HEK293 (cell line): Measurements from ENCODE around the gene LARGE1.

Experiments used
- CTCF ChIA-PET: fragments of 350-600 bp; formaldehyde crosslinking; extraction: SDS; loops from one replicate; lab custom pipeline; 2021; ENCODE audit warnings: antibody characterized with exemption; lab: Yijun Ruan, JAX
- POLR2A ChIA-PET: fragments of 300-600 bp; formaldehyde crosslinking; extraction: SDS; loops from one replicate; lab custom pipeline; 2020; ENCODE audit warnings: antibody characterized with exemption, inconsistent platforms; lab: Yijun Ruan, JAX
- H3K27ac ChIP-seq: fragments of 200-500 bp; sonication (Bioruptor generic); 2 replicates; pipeline ENCODE4 v1.5.1; 2014; ENCODE audit warnings: low read depth, low read length, control low read depth, inconsistent platforms; ENCODE audit errors: extremely low read depth
- H3K36me3 ChIP-seq, 2 experiments: fragments of 200-500 bp in 1 of 2; sonication (Bioruptor generic) in 1 of 2; 1 replicate in 1 of 2; 2 replicates in 1 of 2; pipeline ENCODE4 v1.5.1; 2014 to 2017; ENCODE audit warnings: inconsistent platforms in 2 of 2, low read length in 2 of 2; ENCODE audit not compliant: control insufficient read depth in 2 of 2, insufficient read depth in 1 of 2
- H3K4me1 ChIP-seq: fragments of 200-500 bp; sonication (Bioruptor generic); 2 replicates; pipeline ENCODE4 v1.5.1; 2014; ENCODE audit warnings: mild to moderate bottlenecking, low read length, inconsistent platforms; ENCODE audit not compliant: control insufficient read depth, insufficient read depth
- H3K4me3 ChIP-seq: 2 replicates; pipeline ENCODE4 v1.5.1; 2011; ENCODE audit warnings: low read depth, mild to moderate bottlenecking, control low read depth, low read length, moderate library complexity
- H3K9me3 ChIP-seq: fragments of 200-500 bp; sonication (Bioruptor generic); 2 replicates; pipeline ENCODE4 v1.5.1; 2014; ENCODE audit warnings: low read depth, low read length, inconsistent platforms; ENCODE audit not compliant: control insufficient read depth, insufficient read depth
- GLI2 ChIP-seq: fragments of 450-650 bp; formaldehyde crosslinking; IDR thresholded peaks from 2 replicates; pipeline ENCODE4; 2017; ENCODE audit warnings: missing biosample characterization, missing genetic modification characterization, low read depth, borderline replicate concordance
- REST ChIP-seq: fragments of 450-650 bp; formaldehyde crosslinking; IDR thresholded peaks from 2 replicates; pipeline ENCODE4 v1.5.1; 2016; ENCODE audit warnings: missing biosample characterization, missing genetic modification characterization
- ZBTB26 ChIP-seq: fragments of 450-650 bp; formaldehyde crosslinking; optimal IDR thresholded peaks from 2 replicates; pipeline ENCODE3; 2016; ENCODE audit warnings: missing biosample characterization, mild to moderate bottlenecking, missing genetic modification characterization
- ZNF26 ChIP-seq: fragments of 450-650 bp; formaldehyde crosslinking; IDR thresholded peaks from 2 replicates; pipeline ENCODE4 v1.5.1; 2016; ENCODE audit warnings: missing biosample characterization, missing genetic modification characterization
- ZNF529 ChIP-seq: fragments of 450-650 bp; formaldehyde crosslinking; IDR thresholded peaks from 2 replicates; pipeline ENCODE4 v1.5.1; 2017; ENCODE audit warnings: missing genetic modification characterization, missing biosample characterization; ENCODE audit not compliant: insufficient replicate concordance
- ZNF624 ChIP-seq: fragments of 450-650 bp; formaldehyde crosslinking; IDR thresholded peaks from 2 replicates; pipeline ENCODE4 v1.5.1; 2017; ENCODE audit warnings: missing biosample characterization, missing genetic modification characterization
- ZNF677 ChIP-seq: fragments of 450-650 bp; IDR thresholded peaks from 2 replicates; pipeline ENCODE4 v1.5.0; 2018; ENCODE audit warnings: missing biosample characterization, mild to moderate bottlenecking, missing genetic modification characterization, moderate library complexity
- ZNF768 ChIP-seq: fragments of 450-650 bp; formaldehyde crosslinking; IDR thresholded peaks from 2 replicates; pipeline ENCODE4 v1.5.1; 2018; ENCODE audit warnings: missing biosample characterization, mild to moderate bottlenecking, missing genetic modification characterization
- TF ChIP-seq, protein P1 (sequence below): fragments of 450-650 bp; formaldehyde crosslinking; conservative IDR thresholded peaks from 2 replicates; pipeline ENCODE4 v1.5.1; 2016; ENCODE audit warnings: low read depth, missing biosample characterization, missing genetic modification characterization
- TF ChIP-seq, protein P2 (sequence below): fragments of 450-650 bp; formaldehyde crosslinking; IDR thresholded peaks from 2 replicates; pipeline ENCODE4 v1.5.1; 2016; ENCODE audit warnings: missing biosample characterization, missing genetic modification characterization
- TF ChIP-seq, protein P3 (sequence below): fragments of 450-650 bp; formaldehyde crosslinking; IDR thresholded peaks from 2 replicates; pipeline ENCODE4 v1.5.1; 2016; ENCODE audit warnings: missing biosample characterization, missing genetic modification characterization
- TF ChIP-seq, protein P4 (sequence below): fragments of 450-650 bp; formaldehyde crosslinking; IDR thresholded peaks from 2 replicates; pipeline ENCODE4 v1.5.1; 2016; ENCODE audit warnings: missing biosample characterization, missing genetic modification characterization

Gene LARGE1

DNA sequence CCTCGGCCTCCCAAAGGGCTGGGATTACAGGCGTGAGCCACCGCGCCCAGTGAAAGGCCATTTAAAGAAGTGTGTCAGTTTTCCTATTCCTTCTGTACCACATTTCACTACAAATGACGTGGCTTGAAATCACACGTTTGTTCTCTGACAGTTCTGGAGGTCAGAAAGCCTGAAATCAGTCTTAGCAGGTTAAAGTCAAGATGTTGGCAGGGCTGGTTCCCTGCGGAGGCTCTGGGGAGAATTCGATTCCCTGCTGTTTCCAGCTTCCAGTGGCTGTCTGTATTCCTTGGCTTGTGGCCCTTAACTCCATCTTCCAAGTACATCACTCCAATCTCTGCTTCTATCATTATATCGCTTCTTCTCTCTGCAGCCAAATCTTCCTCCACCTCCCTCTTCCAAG lies 383.2 kb downstream of the LARGE1 start (continued):
- TF ChIP-seq ZBTB26 (tag by site-specific recombination) (no peak), ZNF677 (no peak), ZNF624 (tag by site-specific recombination) (no peak)
- TF ChIP-seq, all 188 proteins: peak for 0

DNA sequence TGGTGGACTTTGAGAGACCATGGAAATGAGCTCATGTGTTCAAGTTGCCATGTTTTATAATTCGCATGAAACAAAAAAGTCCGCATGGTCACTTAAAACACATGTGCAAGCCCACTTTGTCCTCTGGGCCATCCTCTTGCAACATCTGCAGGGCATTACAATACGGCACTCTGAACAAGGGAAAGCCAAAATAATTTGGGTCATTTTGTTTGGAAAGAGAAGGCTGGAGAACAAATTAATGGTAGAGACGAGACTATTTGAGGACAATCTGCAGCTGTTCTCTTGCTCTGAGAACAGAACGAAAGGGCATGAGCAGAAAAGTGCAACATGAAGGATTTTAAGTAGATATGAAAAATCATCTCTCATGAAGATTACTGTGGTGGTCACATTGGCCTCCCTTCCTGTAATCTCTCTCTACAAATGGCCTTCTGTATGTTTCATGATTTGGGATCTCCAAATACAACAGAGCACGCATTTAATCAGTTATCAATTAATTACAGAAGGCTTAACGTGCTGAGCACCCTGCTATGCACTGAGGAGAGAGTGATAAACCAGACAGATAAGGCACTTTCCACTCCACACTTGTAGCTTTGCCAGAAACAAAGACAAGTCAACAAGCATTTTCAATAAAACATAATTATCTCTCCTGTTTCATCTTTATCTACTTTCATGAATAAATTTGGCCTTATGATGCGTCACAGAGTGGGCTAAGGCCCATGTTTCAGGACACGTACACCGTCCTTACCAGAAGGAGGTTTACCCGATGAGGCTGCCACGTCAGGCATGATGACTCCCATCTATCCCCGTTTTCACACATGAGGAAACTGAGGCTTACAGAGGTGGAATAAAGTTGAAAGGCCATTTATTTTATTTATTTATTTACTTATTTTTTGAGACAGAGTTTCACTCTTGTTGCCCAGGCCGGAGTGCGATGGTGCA lies 384.1 kb downstream of the LARGE1 start:
- Histone ChIP-seq H3K9me3 (no peaks in the 10 kb centered on the region), H3K36me3 (no peaks in the 10 kb centered on the region), H3K4me1 (no peaks in the 10 kb centered on the region), H3K27ac (no peak overlapping the region), H3K4me3 (no peak overlapping the region)
- CTCF ChIA-PET, result no interaction called here
- POLR2A ChIA-PET, result no interaction called here
- TF ChIP-seq ZNF529 (tag by site-specific recombination), result no peak
- TF ChIP-seq ZNF26 (tag by site-specific recombination), result no peak
- TF ChIP-seq, protein P1, sequence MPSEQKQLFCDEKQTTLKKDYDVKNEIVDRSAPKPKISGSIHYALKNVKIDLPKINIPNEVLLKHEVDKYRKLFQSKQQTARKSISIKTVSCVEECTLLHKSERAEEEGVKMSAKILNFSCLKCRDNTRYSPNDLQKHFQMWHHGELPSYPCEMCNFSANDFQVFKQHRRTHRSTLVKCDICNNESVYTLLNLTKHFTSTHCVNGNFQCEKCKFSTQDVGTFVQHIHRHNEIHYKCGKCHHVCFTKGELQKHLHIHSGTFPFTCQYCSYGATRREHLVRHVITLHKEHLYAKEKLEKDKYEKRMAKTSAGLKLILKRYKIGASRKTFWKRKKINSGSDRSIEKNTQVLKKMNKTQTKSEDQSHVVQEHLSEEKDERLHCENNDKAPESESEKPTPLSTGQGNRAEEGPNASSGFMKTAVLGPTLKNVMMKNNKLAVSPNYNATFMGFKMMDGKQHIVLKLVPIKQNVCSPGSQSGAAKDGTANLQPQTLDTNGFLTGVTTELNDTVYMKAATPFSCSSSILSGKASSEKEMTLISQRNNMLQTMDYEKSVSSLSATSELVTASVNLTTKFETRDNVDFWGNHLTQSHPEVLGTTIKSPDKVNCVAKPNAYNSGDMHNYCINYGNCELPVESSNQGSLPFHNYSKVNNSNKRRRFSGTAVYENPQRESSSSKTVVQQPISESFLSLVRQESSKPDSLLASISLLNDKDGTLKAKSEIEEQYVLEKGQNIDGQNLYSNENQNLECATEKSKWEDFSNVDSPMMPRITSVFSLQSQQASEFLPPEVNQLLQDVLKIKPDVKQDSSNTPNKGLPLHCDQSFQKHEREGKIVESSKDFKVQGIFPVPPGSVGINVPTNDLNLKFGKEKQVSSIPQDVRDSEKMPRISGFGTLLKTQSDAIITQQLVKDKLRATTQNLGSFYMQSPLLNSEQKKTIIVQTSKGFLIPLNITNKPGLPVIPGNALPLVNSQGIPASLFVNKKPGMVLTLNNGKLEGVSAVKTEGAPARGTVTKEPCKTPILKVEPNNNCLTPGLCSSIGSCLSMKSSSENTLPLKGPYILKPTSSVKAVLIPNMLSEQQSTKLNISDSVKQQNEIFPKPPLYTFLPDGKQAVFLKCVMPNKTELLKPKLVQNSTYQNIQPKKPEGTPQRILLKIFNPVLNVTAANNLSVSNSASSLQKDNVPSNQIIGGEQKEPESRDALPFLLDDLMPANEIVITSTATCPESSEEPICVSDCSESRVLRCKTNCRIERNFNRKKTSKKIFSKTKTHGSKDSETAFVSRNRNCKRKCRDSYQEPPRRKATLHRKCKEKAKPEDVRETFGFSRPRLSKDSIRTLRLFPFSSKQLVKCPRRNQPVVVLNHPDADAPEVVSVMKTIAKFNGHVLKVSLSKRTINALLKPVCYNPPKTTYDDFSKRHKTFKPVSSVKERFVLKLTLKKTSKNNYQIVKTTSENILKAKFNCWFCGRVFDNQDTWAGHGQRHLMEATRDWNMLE (tag by site-specific recombination), result no peak
- no peak for TF ChIP-seq REST
- TF ChIP-seq, protein P2, sequence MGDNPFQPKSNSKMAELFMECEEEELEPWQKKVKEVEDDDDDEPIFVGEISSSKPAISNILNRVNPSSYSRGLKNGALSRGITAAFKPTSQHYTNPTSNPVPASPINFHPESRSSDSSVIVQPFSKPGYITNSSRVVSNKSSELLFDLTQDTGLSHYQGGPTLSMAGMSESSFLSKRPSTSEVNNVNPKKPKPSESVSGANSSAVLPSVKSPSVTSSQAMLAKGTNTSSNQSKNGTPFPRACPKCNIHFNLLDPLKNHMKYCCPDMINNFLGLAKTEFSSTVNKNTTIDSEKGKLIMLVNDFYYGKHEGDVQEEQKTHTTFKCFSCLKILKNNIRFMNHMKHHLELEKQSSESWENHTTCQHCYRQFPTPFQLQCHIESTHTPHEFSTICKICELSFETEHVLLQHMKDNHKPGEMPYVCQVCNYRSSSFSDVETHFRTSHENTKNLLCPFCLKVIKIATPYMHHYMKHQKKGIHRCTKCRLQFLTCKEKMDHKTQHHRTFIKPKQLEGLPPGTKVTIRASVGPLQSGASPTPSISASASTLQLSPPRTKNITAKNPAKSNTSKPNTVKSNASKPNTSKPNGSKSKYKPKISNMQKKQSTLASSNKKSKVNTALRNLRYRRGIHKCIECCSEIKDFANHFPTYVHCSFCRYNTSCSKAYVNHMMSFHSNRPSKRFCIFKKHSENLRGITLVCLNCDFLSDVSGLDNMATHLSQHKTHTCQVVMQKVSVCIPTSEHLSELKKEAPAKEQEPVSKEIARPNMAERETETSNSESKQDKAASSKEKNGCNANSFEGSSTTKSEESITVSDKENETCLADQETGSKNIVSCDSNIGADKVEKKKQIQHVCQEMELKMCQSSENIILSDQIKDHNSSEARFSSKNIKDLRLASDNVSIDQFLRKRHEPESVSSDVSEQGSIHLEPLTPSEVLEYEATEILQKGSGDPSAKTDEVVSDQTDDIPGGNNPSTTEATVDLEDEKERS (tag by site-specific recombination), result no peak
- no peak for TF ChIP-seq ZNF768 (tag by site-specific recombination)
- TF ChIP-seq GLI2 (tag by site-specific recombination), result no peak
- TF ChIP-seq, protein P3, sequence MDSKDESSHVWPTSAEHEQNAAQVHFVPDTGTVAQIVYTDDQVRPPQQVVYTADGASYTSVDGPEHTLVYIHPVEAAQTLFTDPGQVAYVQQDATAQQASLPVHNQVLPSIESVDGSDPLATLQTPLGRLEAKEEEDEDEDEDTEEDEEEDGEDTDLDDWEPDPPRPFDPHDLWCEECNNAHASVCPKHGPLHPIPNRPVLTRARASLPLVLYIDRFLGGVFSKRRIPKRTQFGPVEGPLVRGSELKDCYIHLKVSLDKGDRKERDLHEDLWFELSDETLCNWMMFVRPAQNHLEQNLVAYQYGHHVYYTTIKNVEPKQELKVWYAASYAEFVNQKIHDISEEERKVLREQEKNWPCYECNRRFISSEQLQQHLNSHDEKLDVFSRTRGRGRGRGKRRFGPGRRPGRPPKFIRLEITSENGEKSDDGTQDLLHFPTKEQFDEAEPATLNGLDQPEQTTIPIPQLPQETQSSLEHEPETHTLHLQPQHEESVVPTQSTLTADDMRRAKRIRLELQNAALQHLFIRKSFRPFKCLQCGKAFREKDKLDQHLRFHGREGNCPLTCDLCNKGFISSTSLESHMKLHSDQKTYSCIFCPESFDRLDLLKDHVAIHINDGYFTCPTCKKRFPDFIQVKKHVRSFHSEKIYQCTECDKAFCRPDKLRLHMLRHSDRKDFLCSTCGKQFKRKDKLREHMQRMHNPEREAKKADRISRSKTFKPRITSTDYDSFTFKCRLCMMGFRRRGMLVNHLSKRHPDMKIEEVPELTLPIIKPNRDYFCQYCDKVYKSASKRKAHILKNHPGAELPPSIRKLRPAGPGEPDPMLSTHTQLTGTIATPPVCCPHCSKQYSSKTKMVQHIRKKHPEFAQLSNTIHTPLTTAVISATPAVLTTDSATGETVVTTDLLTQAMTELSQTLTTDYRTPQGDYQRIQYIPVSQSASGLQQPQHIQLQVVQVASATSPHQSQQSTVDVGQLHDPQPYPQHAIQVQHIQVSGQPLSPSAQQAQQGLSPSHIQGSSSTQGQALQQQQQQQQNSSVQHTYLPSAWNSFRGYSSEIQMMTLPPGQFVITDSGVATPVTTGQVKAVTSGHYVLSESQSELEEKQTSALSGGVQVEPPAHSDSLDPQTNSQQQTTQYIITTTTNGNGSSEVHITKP (tag by site-specific recombination), result no peak
- TF ChIP-seq, protein P4, sequence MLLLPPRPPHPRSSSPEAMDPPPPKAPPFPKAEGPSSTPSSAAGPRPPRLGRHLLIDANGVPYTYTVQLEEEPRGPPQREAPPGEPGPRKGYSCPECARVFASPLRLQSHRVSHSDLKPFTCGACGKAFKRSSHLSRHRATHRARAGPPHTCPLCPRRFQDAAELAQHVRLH (tag by site-specific recombination), result no peak
